PC-3 (cell line): Measurements from ENCODE around the gene LSP1. TPM values are rescaled to one million over a fixed set of nuclear protein-coding genes. Genes with fewer than 3 reads are reported as not detected.

Experiments
- ATAC-seq: fragments of 200-7000 bp; cut with Tn5 transposase; 2 replicates; pipeline ENCODE4 v1.9.1; 2020; ENCODE audit warnings: mild to moderate bottlenecking, moderate library complexity
- BruUV-seq: library from RNA; stranded (reverse); fragments of 400-500 nt; replicated peaks from 2 replicates; lab custom pipeline; 2021; lab: Mats Ljungman, UMichigan
- CTCF ChIA-PET: fragments of 300-600 bp; sonication (Branson Sonifier 250); formaldehyde crosslinking; loops from one replicate; lab custom pipeline; 2022; ENCODE audit warnings: antibody characterized with exemption; lab: Charles Lee
- POLR2A ChIA-PET: fragments of 300-600 bp; sonication (Branson Sonifier 250); formaldehyde crosslinking; loops from one replicate; lab custom pipeline; 2022; ENCODE audit warnings: antibody characterized with exemption; ENCODE audit not compliant: unreplicated experiment; lab: Charles Lee
- DNase-seq: peaks from one replicate; pipeline ENCODE4 v3.0.0-alpha.2; 2015
- H2AFZ ChIP-seq: fragments of 300-600 bp; sonication (generic); 2 replicates; pipeline ENCODE4 v1.6.0; 2016; ENCODE audit warnings: antibody characterized with exemption, low read length
- H3F3A ChIP-seq: fragments of 300-600 bp; sonication (generic); one replicate; pipeline ENCODE4 v1.6.0; 2017; ENCODE audit warnings: antibody characterized with exemption, low read length, control low read depth, mild to moderate bottlenecking; ENCODE audit not compliant: unreplicated experiment
- H3K27ac ChIP-seq: fragments of 300-600 bp; sonication (generic); 2 replicates; pipeline ENCODE4 v1.5.1; 2016; ENCODE audit warnings: mild to moderate bottlenecking, low read length
- H3K27me3 ChIP-seq: fragments of 300-600 bp; sonication (generic); 2 replicates; pipeline ENCODE4 v1.6.1; 2016; ENCODE audit warnings: low read length, mixed read lengths
- H3K36me3 ChIP-seq: fragments of 300-600 bp; sonication (generic); 2 replicates; pipeline ENCODE4 v1.6.1; 2016; ENCODE audit warnings: low read depth, mixed run types, low read length, mixed read lengths
- H3K4me1 ChIP-seq: fragments of 300-600 bp; sonication (generic); 2 replicates; pipeline ENCODE4 v1.5.1; 2016; ENCODE audit warnings: low read length; ENCODE audit not compliant: insufficient read depth
- H3K4me2 ChIP-seq: fragments of 300-600 bp; sonication (generic); 2 replicates; pipeline ENCODE4 v1.6.0; 2016; ENCODE audit warnings: low read length
- H3K4me3 ChIP-seq: fragments of 300-600 bp; sonication (generic); 2 replicates; pipeline ENCODE4 v1.5.1; 2016; ENCODE audit warnings: mild to moderate bottlenecking, low read length, mixed read lengths
- H3K79me2 ChIP-seq: fragments of 300-600 bp; sonication (generic); 2 replicates; pipeline ENCODE4 v1.6.1; 2017; ENCODE audit warnings: low read length, mixed read lengths
- H3K9ac ChIP-seq: fragments of 300-600 bp; sonication (generic); 2 replicates; pipeline ENCODE4 v1.6.0; 2016; ENCODE audit warnings: mild to moderate bottlenecking, low read length
- H3K9me2 ChIP-seq: fragments of 300-600 bp; sonication (generic); replicated peaks from 2 replicates; pipeline ENCODE4 v1.6.1; 2016; ENCODE audit warnings: mixed run types, low read length, mixed read lengths
- H3K9me3 ChIP-seq: fragments of 300-600 bp; sonication (generic); 2 replicates; pipeline ENCODE4 v1.6.1; 2016; ENCODE audit warnings: low read length, mixed read lengths
- H4K20me1 ChIP-seq: fragments of 300-600 bp; sonication (generic); 2 replicates; pipeline ENCODE4 v1.6.1; 2016; ENCODE audit warnings: low read length, mixed read lengths
- CTCF ChIP-seq: fragments of 300-600 bp; sonication (generic); conservative IDR thresholded peaks from 2 replicates; pipeline ENCODE4 v1.5.1; 2017; ENCODE audit warnings: antibody characterized with exemption, low read depth, mild to moderate bottlenecking, low read length
- EZH2 ChIP-seq: fragments of 300-600 bp; sonication (generic); IDR thresholded peaks from one replicate; pipeline ENCODE4 v1.6.1; 2017; ENCODE audit warnings: antibody characterized with exemption, mild to moderate bottlenecking, low read length; ENCODE audit not compliant: unreplicated experiment
- EZH2phosphoT487 ChIP-seq: fragments of 300-600 bp; sonication (generic); IDR thresholded peaks from 2 replicates; pipeline ENCODE4 v1.6.1; 2018; ENCODE audit warnings: mild to moderate bottlenecking, antibody characterized with exemption, low read length, borderline replicate concordance
- intact Hi-C: fragments of 100-400 bp; cut with micrococcal nuclease; formaldehyde crosslinking; loops from 2 replicates; pipeline ENCODE4 v1.9.0; 2023
- total RNA-seq: library from RNA; depleted of rRNA; stranded (reverse); fragments of >200 nt; gene quantifications from 2 replicates; pipeline ENCODE4 v1.2.3, GENCODE V29; 2014

The LSP1 gene
- total RNA-seq, 1 experiment from 2014 or later: not detected

- Histone ChIP-seq H3K4me2 (no peak overlapping the region), H3K27me3 (no peaks in the 10 kb centered on the region), H3K4me1 (no peaks in the 10 kb centered on the region), H3K9me2 (no peaks in the 10 kb centered on the region), H3K9me3 (no peaks in the 10 kb centered on the region), H3K9ac (no peak overlapping the region), H3K27ac (no peak overlapping the region), H3K79me2 (no peaks in the 10 kb centered on the region), H3K36me3 (no peaks in the 10 kb centered on the region), H3F3A (no peaks in the 10 kb centered on the region), H3K4me3 (no peak overlapping the region), H4K20me1 (no peaks in the 10 kb centered on the region), H2AFZ (no peak overlapping the region)
- intact Hi-C loops: no loop called here
- no peak for DNase-seq
- BruUV-seq: no TSS peak
- CTCF ChIA-PET: no interaction called here
- no peak for TF ChIP-seq EZH2phosphoT487
- TF ChIP-seq EZH2: no peak
- no peak for TF ChIP-seq CTCF
- POLR2A ChIA-PET: no interaction called here
- no peak for ATAC-seq
Measured at GRCh38 chr11:1929621-1930461, 77.0 kb downstream of the LSP1 start.

- Histone ChIP-seq H3K4me1 (no peaks in the 10 kb centered on the region), H3K79me2 (no peaks in the 10 kb centered on the region), H3K9me3 (no peaks in the 10 kb centered on the region), H3K27me3 (no peaks in the 10 kb centered on the region), H3K4me2 (no peak overlapping the region), H3K9ac (no peak overlapping the region), H3K27ac (no peak overlapping the region), H3K36me3 (no peaks in the 10 kb centered on the region), H2AFZ (no peak overlapping the region), H4K20me1 (no peaks in the 10 kb centered on the region), H3K9me2 (no peaks in the 10 kb centered on the region), H3K4me3 (no peak overlapping the region), H3F3A (no peaks in the 10 kb centered on the region)
- ATAC-seq (no peak), DNase-seq (no peak)
- ChIA-PET CTCF (no interaction called here), POLR2A (no interaction called here)
- TF ChIP-seq EZH2phosphoT487: no peak
- TF ChIP-seq EZH2: no peak
- no peak for TF ChIP-seq CTCF
- intact Hi-C loops: no loop called here
- BruUV-seq: no TSS peak
Measured at GRCh38 chr11:1930462-1930830, 77.6 kb downstream of the LSP1 start.
